ENCODE results near the gene GARNL3.
A peak's percentile ranks its signal among the peaks of the same experiment; 100 is the strongest.

The GARNL3 gene

DNA sequence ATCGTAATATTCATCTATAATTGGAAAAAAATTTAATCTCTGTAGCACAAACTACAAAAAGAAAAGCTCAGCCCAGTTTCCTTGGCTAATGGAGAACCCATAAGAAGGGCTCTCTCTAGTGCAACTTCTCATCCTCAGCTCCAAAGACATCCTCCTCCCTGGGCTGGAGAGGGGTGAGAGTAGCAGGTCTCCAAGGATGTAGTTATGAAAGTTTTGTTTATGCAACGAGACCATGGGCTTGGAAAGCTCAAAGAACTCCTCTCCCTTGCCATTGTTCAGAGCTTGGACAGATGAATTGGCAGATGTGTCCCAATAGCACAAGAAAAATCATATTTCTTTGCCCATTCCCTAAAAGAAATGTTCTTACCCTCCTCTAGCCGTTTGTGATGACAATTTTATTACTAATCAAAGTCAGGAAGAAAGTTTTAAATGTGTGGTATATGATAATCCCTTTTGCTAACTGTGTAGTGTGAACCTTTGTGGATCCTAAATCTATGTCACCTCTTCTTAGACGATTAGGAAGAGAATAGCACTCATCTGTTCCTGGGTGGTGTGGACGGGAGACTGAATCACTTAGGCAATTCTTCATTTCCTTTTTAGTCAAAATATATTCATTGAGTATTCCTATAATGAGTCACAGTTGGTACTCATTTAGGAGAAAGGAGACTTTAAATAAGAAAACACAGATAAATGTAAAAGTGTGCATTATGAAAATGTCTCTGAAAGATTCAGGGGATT lies 52.2 kb downstream of the GARNL3 start:
- DNase-seq, result no peak

DNA sequence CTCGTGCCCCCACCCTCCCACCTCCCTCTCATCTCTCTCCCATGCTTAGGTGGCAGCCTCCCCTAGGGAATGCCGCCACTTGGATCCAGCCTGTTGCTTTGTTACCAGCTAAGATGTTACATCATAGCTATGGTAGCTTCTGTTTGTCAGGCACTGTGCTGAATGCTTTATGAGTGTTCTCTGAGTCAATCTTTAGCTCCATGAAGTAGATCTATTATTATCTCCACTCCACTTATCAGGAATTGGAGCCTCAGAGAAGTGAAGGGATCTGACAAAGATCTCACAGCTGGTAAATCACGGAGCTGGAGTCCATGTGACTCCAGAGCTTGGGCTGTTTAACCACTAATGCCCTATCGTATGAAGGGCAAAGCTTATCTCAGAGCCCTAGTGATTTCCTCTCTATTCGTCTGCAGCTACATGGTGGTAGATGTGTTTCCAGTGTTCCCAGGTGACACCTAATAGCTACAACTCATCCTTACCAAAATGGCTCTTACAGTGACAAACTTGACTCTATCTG lies 54.1 kb downstream of the GARNL3 start:
- DNase-seq, result no peak

DNA sequence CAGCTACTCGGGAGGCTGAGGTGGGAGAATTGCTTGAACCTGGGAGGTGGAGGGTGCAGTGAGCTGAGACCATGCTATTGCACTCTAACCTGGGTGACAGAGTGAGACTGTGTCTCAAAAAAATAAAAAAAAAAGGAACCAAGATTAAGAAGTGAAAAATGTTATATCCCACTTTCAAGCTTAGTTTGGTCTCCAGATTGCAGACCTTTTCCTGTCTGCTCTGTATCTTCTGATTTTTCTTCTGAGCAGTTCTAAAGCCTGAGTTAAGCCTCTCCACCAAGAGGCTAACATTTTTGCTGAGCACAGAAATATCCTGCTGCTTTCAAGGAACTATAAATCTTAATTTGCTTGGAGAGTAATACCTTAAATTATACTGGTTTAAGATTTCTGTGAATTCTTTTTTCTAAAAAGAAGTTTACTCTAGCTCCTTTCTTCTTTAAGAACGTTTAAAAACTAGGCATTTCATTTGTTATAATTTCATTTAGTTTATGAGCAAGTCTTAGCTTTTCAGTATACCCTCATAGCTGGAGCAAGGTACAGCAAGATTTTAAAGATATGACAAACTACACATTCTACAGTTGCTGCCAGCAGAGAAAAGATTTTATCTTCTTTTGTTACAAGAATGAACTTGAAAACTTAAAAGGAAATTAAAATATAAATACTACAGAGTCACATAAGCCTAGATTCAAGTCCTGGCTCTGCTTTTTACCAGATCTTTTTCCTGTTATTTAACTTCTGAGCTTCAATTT lies 55.0 kb downstream of the GARNL3 start:
- no peak for DNase-seq

DNA sequence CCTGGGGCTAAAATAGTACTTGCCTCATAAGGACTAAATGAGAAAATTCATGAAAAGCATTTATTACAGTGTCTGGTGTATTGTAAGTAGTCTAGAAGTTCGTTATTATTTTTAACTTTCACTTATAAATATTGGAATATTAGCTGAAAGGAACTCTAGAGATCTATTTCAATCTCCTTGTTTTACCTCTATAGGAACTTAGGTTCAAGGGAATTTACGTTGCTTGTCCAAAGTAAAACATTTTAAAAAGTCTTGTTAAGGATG lies 55.5 kb downstream of the GARNL3 start:
- no peak for DNase-seq

DNA sequence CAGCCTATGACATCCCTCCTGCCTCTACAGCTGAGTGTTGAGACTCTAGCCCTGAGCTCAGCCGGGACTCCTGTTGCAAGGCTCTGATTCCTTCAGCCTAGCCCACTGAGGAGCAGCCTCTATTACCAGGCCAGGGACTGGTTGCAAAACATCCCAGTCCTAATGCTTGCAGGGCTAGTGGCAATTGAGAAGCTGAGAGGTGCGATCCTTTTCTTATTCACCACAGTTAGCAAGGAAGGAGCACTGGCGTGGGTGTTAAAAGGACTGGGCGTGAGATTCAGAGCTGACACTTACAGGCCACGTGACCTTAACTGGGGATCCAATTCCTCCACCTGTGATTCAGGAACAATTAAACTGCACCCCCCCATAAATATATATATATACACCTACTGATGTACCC lies 58.8 kb downstream of the GARNL3 start:
- no peak for DNase-seq

DNA sequence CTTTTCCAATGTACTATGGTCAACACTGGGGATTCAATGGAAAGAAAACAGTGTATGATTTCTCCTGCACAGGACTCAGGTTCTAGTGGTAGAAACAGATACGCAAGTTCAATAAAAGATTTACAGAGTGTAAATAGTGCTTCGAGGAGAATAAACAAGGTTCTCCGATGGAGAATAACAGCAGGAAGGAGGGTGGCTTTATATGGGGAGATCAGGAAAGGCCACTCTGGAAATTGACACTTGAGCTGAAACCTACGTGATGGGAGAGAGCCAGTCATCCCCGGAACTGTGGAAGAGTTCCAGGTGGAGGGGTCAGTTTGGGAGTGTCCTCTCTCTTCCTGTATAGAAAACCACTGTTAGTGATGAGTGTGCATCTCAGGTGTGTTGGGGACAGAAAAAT lies 65.9 kb downstream of the GARNL3 start:
- DNase-seq, result no peak

DNA sequence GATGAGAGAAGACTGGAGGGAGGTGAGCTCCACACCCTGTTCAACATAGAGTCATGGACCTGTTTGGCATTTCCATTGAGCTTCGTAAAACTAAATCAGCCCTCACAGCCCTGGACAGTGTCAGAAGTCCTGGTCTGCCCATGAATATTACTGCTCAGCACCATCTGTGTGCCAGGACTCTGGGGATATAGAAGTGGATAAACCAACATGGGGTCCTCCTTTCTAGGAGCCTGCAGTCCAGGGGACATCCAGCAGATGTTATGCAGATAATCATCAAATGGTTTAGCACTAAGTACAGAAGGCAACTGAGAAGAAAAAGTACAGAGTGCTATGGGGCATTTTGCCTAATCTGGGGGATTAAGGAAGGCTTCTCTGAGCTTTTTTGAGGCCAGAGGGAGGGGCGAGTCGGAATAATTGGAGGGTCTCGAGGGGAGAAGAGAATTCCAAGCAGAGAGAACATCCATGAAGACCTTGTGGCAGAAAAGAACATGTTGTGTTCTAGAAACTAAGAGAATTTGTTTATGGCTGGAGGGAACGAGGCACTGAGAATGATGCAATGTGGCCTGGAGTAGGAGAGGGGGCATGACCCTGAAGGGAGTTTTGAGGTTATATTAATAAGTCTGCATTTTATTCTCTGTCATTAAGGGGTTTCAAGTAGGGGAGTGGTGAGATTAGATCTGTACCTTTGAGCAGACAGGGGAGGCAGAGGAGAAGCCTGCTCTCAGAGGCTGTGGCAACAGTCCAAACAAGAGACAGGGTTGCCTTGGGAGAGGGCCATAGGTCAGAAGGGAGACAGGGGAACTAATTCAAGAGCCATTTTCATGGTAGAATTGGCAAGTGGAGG lies 68.9 kb downstream of the GARNL3 start:
- no peak for DNase-seq

DNA sequence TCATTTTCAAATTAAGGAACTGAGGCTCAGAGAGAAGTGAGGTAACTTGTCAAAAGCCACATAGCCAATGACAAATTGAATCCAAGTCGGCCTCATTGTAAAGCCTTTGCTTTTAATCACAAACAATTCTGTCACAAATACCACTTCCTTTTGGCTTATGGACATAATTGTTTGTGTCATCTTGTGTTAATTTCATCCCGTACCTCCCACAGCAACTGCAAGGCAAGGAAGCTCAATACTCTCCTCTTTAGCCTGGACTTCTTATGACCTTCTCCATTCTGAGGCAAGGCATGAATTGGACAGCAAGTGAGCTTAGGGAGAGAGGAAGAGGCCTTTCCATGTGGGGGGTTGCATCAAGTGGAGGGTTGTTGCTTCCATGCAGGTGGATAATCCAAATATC lies 70.2 kb downstream of the GARNL3 start:
- no peak for DNase-seq

DNA sequence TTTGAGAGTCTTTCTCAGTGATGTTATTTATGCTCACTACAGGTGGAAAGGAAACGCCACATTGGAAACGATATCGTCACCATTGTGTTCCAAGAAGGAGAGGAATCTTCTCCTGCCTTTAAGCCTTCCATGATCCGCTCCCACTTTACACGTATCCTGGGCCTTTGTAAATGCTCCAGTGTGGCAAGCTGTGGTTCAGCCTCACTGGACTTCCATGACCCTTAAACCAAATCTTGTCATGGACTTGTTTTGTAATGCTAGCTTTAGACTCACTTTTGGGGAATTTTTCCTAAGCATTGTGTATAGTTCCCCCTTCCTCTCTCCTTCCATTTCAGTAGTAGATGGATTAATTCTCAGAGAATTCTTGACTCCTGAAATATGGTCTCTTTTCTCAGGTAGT lies 71.5 kb downstream of the GARNL3 start:
- no peak for DNase-seq

DNA sequence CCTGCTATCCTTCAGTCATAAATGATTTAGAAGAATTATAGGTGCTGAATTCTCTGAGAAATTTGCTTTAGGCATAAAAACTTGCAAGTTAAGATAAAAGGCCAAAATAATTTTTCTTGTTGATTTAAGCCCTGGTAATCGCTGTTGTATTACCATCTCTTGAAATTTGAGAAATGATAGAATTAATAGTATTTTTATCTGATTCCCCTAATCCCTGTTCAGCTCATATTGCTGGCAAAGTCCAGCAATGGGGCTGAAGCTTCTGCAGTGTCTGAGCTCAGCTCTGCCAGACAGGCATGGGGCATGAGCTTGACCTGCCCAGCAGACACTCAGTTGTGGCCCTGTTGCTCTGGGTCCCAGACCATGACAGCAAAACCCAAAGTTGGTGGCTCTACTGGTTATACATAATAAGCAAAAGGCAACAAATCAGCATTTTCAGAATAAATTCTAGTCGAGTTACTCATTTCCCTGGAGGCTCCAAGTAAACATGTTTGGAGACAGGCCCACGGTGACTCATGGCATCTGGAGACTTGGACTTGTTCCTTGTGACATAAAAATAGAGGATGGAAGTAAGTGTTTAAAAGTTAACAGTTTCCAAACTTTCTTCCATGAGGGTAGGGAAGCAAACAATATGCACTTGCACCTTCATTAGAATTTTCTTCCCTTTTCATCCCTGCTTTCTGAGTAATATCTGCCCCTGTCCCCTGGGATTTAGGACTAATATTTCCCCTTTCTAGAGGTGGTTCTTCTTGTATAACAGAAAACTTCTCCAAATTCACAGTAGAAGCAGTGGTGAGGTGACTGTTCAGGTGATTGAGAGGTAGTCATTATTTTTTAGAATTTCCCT lies 72.2 kb downstream of the GARNL3 start:
- DNase-seq, result peak; percentile 79

DNA sequence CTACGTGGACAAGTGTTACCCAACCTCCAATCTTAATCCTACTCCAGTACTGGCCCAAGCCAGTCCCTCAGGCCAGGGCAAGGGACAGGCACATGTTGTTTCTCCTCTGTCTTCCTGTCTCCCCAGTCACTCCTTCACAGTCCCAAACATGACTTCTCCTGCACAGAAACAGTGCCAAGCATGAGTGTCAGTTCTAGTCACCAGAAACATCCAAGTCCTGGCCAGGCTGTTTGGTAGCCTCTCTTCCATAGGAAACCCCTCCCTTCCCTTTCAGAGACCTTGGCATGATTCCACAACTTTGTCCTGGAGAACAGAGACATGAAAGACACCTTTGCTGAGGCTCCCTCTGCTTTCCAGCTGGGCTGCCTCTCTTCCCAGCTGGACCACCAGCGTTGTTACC lies 76.1 kb downstream of the GARNL3 start:
- no peak for DNase-seq

DNA sequence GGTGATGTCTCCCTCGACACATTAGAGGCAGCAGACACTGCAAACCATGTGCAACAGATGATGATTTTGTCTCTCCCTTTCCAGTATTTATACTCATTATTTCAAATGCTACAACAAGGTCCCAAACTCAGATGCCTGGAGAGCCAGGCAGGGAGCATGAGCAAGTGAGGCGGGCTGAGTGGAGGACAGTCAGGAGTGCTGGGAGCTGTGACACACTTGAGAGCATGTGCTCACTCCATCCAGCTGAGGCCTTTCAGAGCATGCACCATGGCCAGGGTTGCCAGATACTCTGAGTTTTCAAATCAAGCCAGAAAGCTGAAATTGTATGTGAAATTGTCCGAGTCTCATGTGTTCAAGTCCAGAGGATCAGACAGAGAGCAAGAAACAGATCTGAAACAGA lies 76.6 kb downstream of the GARNL3 start:
- DNase-seq, result no peak

DNA sequence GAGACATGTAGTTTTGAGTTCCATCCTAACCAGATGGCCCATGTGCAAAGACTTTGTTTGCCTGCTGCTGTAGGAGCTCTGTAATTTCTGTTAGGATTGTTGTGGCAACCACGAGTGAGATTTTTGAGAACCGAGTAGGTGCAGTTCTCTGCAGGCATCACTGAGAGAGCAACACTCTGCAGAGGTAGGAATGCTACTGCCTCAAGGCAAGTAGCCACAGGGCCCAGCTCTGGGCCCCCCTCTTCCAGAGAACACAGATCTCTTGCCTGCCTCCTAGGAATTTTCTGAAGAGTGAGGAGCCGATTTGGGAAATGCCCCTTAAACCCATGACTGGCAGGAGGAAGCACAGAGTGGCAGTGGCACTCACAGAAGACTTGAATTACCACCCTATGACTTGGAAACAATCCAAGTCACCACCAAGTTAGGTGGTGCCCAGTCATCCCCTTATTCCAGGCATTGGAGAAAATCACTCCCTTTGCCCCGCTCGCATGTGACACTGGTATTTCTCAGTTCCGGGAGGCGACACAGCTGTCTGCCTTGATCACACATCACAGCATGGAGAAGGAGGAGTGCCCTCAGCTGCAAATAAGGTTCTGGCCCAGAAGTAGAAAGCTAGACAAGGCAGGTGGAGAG lies 79.9 kb downstream of the GARNL3 start:
- DNase-seq, result no peak

DNA sequence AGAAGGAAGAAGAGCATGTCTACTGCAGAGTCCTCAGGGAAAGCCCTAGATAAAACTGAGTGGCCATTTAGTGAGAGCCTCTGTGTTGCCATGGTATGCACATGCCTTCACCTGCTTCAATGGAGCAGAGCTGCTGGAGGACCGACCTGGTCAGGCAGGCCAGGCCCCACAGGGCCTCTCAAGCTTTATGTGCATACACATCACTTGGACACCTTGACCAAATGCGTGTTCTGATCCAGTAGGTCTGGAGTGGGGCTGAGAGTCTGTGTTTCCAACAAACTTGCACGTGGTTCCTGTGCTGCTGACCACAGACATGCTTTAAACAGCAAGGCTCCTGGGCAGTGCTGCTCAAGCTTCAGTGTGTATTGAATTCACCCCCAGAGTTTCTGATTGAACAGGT lies 81.0 kb downstream of the GARNL3 start:
- no peak for DNase-seq

DNA sequence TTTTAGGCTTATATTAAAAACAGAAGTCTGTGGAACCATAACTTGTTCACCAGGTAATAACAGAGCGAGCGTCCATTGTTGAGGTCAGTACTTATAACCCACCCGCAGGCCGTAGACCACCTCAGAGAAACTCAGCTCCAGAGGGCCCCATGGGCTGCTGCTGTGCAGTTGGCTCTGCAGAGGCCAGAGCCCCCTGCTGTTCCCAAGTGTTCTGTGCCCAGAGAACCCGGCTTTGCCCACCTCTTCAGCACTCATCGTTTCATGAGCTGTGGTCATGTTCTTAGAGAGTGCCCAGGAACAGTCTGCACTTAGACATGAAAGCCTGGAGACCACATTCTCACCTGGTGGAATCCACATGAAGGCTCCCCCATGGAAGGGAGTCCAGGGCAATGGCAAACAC lies 82.0 kb downstream of the GARNL3 start:
- DNase-seq, result no peak

DNA sequence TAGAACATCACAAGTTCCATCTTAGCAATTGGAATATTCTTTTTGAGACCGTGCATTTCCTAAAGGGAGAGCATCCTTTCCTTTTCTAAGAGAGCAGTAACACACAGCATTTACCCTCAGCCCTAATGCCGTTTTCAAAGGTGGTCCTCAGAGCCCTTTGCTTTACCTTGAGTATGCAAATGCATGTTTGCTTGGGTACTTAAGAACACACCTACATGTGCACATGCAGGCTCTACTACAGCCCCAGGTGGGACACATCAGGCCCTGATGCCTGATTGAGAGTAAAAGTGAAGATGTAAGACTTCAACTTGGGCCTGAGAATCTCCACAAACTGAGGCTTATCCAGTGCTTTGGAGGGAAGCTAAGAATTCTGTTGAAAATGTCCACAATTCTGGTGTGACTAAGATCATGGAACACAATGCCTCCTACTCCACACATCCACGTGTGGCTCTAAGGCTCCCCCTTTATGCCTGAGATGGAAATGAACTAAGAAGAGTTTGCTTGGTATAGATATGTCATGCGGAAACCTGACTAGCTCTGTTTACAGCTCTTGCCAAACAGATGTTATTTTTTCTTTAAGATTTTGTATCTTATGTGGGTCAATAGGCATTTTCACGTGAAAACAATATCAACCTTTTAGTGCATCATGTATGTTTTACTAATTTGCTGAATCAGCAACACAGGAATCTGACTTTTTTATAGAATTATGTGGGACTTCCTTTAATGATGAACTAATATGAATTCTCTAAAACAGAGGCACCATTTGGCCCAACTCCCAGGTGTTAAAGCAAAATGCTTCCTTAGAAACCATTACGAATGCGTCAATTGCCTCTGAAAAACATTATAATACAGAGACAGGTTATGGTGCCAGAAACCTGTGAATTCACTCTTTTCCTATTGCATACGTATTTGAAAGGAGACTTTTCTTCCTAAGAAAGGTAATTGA lies 83.5 kb downstream of the GARNL3 start:
- no peak for DNase-seq

DNA sequence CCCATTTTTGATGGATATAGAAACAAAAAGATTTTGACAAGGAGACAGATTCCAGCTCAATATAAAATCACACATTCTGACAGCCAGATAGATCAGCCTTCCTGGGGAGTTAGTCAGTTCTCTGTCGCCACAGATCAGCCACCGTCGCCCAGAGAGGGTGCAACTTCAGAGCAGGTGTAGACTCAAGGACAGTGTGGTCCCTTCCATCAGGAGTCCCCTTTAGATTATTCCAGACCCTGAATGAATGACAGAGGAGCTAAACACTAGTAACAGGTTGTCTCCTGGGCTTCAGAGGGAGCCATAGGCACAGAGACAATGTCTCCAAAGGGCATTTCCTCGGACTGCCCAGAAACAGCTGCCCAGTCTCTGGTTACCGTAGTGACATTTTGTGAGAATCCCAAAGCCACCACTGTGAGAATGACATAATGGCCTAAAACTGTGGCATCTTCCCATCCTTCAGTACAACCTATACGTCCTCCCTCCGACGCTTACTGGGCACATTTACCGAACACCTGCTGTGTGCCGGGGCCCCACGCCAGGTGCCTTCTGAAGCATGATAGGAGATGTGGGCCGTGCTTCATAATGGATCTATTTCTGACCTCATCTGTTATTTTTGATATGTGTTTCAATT lies 85.0 kb downstream of the GARNL3 start:
- no peak for DNase-seq

DNA sequence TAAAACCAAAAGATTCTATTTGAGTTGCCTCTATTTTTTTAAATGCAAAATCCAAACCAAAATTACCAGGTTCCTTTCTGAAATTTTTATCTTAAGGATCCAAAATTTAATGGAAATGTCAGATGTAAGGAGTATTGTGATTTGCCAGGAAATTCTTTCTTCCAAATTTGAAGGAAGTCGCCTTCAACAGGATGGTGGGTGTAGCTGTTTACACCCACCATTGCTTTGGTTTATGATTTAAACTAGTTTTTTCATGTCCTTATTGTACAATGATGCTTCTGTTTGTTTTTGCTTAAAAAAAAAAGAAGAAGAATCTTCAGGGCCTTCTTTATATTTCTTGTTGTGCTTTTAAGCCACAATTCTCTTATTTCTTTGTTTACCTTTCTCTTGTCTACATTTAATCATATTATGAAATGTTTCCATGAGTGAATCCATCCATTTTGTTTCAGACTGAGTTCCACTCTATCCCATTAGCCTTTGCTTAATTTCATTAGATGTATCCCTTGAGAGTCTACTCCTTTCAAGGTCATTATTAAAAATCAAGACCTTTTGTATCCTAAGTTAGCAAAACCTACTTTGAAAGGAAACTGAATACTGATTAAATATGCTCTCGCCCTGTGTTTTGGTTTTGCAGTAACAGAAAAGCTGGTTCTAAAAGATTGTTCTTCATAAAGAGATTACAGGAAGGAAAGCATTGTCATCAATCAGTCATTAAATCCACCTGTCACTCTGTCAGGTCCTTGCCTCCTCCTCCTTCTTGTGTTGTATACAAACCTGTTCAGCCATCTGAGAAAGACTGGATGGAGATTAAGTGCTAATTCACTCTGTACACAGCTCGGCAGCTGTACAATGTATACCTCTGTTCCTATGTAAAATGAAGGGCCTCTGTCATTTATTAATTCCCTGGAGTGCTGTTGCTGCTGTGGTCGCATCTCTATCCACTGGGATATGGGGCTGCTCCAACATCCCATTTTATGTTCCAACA lies 86.9 kb downstream of the GARNL3 start:
- DNase-seq, result no peak

DNA sequence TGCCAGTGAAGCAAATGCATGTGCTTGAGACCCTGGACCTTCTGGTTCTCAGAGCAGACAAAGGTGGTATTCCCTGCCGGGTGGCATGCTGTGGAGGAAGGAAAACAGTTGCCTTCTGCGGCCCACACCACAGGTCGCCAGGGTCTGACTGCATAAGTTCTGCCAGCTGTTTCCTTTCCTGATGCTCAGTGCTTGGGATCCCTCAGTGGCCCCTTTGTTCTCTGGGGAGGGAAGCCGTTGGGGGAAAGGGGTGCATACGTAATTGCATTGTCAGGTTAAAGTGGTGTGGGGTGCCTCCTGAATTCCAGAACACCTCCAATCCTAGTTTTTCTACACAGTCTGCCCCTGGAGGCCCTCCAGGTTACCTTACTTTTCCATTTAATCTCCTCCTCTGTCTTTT lies 89.3 kb downstream of the GARNL3 start:
- DNase-seq, result no peak

Data from right forelimb (tissue), 1 donor.